ENCODE measurements around the gene BUD23.

BUD23 gene

DNA sequence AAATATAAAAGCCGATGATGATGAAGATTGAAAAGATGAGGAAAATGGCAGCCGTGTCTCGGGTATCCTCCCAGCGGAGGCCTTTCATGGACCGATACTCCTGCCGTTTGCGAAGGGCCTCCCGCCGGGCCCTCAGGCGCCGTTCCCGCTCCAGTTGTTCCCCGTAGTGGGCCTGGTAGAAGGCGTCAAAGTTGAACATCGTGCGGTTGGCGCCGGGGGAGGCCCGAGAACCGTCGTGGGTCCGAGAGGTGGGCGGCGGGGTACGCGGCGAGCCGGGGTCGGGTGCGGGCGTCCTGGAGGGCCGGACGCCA is 697 bp upstream of the BUD23 start:
- DNase-seq (ENCODE audit: low read depth): no peak
- peak overlapping the region; percentile 99 for H3K4me3 ChIP-seq (ENCODE audit: low read depth, low read length)
- TF ChIP-seq POLR2A (IDR thresholded peaks at IDR 0.05; ENCODE audit: extremely low read depth, insufficient read length) (no peak), MYC (IDR thresholded peaks at IDR 0.05; ENCODE audit: low read depth, low read length) (peak; percentile 18; the same call in 1 of the 2 replicates)

DNA sequence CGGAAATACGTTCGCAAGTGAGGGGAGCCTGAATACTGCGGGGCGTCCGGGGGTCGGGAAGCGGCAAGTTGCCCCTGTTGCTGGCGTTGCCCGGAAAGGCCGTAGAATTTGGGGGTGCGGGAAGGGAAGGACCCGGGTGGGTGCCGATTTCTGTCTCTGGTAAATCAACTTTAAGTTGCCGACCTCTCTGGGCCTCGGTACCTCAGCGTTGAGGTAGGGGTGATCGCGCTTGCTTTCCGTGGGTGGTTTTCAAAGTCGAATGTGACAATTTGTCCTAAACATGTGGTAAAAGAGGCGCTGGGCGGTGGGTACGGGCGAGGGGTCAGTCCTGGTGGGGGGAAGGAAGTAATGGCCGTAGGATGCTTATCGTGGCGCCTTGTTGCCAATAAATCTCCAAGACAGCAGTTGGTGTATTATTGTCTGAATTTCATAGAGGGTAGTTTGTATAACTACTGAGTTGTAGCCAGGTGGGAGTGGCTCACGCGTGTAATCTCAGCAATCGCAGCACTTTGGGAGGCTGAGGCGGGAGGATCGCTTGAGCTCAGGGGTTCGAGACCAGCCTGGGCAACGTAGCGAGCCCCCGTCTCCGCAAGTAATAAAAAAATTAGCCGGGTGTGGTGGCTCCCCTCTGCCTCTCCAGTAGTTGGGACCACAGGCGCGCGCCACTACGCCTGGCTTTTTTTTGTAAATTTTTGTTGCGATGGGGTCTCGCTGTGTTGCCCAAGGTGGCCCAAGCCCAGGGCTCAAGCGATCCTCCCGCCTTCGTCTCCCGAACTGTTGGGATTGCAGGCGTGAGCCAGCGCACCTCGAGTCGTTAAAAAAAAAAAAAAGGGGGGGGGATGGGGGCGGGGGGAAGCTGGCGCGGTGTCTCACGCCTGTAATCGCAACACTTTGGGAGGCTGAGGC is 644 bp downstream of the BUD23 start:
- TF ChIP-seq, protein P1, sequence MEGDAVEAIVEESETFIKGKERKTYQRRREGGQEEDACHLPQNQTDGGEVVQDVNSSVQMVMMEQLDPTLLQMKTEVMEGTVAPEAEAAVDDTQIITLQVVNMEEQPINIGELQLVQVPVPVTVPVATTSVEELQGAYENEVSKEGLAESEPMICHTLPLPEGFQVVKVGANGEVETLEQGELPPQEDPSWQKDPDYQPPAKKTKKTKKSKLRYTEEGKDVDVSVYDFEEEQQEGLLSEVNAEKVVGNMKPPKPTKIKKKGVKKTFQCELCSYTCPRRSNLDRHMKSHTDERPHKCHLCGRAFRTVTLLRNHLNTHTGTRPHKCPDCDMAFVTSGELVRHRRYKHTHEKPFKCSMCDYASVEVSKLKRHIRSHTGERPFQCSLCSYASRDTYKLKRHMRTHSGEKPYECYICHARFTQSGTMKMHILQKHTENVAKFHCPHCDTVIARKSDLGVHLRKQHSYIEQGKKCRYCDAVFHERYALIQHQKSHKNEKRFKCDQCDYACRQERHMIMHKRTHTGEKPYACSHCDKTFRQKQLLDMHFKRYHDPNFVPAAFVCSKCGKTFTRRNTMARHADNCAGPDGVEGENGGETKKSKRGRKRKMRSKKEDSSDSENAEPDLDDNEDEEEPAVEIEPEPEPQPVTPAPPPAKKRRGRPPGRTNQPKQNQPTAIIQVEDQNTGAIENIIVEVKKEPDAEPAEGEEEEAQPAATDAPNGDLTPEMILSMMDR (IDR thresholded peaks at IDR 0.05; ENCODE audit: low read depth, low read length): no peak
- TF ChIP-seq, protein P2, sequence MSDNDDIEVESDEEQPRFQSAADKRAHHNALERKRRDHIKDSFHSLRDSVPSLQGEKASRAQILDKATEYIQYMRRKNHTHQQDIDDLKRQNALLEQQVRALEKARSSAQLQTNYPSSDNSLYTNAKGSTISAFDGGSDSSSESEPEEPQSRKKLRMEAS (IDR thresholded peaks at IDR 0.05; ENCODE audit: low read depth, low read length): no peak
- TF ChIP-seq MYC (IDR thresholded peaks at IDR 0.05; ENCODE audit: low read depth, low read length) (no peak), POLR2A (IDR thresholded peaks at IDR 0.05; ENCODE audit: extremely low read depth, insufficient read length) (no peak)

DNA sequence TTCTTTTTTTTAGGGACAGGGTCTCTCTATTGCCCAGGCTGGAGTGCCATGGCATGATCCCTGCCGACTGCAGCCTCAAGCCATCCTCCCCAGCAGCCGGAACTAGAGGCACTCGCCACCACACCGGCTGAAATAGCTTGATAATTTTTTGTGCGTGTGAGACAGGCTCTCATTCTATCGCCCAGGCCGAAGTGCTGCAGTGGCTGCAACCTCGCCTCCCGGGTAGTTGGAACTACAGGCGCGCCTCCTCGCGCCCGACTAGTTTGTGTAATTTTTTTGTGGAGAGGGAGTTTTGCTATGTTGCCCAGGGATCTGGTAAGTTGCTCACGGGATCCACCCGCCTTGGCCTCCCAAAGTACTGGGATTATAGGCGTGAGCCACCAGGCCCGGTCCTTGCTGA is 1.9 kb downstream of the BUD23 start:
- TF ChIP-seq, protein P1 (IDR thresholded peaks at IDR 0.05; ENCODE audit: low read depth, low read length): no peak
- TF ChIP-seq, protein P2 (IDR thresholded peaks at IDR 0.05; ENCODE audit: low read depth, low read length): no peak
- no peak for TF ChIP-seq MYC (IDR thresholded peaks at IDR 0.05; ENCODE audit: low read depth, low read length)
- no peak for TF ChIP-seq POLR2A (IDR thresholded peaks at IDR 0.05; ENCODE audit: extremely low read depth, insufficient read length)

More for the DNA sequence above, 644 bp downstream of the BUD23 start:
- peak overlapping the region; percentile 99 for H3K4me3 ChIP-seq (ENCODE audit: low read depth, low read length)
- no peak for DNase-seq (ENCODE audit: low read depth)

DNA sequence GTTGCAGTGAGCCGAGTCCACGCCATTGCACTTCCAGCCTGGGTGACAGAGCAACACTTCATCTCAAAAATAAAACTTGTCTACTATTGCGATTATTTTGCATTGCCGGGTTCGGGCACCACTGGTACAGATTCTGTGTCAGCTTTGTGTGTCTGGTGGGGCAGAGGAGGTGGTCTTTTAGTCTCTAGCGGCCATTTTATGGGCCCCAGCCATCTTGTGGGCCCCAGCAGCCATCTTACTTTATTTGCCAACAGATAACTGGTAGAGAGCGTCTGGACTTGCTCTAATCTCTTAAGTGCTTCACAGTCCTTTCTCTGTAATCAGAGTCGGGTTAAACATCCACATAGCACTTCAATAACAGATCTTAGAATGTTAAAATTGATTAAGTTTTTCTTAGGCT is 4.9 kb downstream of the BUD23 start:
- H3K4me3 ChIP-seq (ENCODE audit: low read depth, low read length): no peak overlapping the region
- TF ChIP-seq, protein P2 (IDR thresholded peaks at IDR 0.05; ENCODE audit: low read depth, low read length): no peak
- no peak for TF ChIP-seq POLR2A (IDR thresholded peaks at IDR 0.05; ENCODE audit: extremely low read depth, insufficient read length)
- TF ChIP-seq MYC (IDR thresholded peaks at IDR 0.05; ENCODE audit: low read depth, low read length): no peak
- TF ChIP-seq, protein P1 (IDR thresholded peaks at IDR 0.05; ENCODE audit: low read depth, low read length): no peak
- DNase-seq (ENCODE audit: low read depth): no peak

More for the DNA sequence above, 1.9 kb downstream of the BUD23 start:
- no peak overlapping the region for H3K4me3 ChIP-seq (ENCODE audit: low read depth, low read length)
- DNase-seq (ENCODE audit: low read depth): no peak

DNA sequence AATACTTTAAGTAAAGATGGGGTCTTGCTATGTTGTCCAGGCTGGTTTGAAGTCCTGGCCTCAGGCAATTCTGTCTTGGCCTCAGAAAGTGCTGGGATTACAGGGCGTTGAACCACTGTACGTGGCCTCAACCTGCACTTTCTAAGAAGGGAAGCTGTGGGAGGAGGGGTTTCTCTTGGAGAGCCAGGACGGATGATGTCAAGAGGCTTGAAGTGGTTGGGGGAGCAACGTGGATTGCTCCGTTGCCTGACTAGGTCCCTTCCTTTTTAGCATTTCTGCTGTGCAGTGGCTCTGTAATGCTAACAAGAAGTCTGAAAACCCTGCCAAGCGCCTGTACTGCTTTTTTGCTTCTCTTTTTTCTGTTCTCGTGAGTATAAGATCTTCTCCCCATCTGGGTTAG is 7.2 kb downstream of the BUD23 start:
- TF ChIP-seq MYC (IDR thresholded peaks at IDR 0.05; ENCODE audit: low read depth, low read length) (no peak), POLR2A (IDR thresholded peaks at IDR 0.05; ENCODE audit: extremely low read depth, insufficient read length) (no peak)
- TF ChIP-seq, protein P2 (IDR thresholded peaks at IDR 0.05; ENCODE audit: low read depth, low read length): no peak
- TF ChIP-seq, protein P1 (IDR thresholded peaks at IDR 0.05; ENCODE audit: low read depth, low read length): no peak
- H3K4me3 ChIP-seq (ENCODE audit: low read depth, low read length): no peak overlapping the region
- DNase-seq (ENCODE audit: low read depth): no peak

DNA sequence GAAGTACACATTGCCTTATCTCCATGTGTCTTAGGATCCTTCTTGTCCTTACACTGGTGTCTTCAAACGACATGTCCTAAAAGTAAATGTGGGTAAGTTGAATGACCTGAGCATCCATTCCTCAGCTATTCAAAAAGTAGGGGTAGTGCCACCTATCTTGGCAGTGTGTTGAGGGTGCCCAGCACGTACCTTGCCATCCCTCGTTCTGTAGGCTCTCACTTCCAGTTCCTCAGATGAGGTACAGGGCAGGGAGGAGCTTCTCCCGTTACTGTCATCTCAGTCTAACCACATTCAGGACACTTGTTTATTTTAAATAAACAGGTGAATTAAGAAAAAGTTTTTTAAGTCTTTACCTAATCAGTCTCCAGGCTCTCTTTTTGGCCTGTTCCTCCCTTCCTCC is 13.0 kb downstream of the BUD23 start:
- TF ChIP-seq MYC (IDR thresholded peaks at IDR 0.05; ENCODE audit: low read depth, low read length): no peak
- no peak for TF ChIP-seq POLR2A (IDR thresholded peaks at IDR 0.05; ENCODE audit: extremely low read depth, insufficient read length)
- TF ChIP-seq, protein P2 (IDR thresholded peaks at IDR 0.05; ENCODE audit: low read depth, low read length): no peak
- TF ChIP-seq, protein P1 (IDR thresholded peaks at IDR 0.05; ENCODE audit: low read depth, low read length): no peak
- H3K4me3 ChIP-seq (ENCODE audit: low read depth, low read length): no peak overlapping the region
- DNase-seq (ENCODE audit: low read depth): no peak

Measured in NB4 (cell line).